GM19351 (cell line): ENCODE results near the gene HSPA12B.
"Not testable (repeated sequence)": the region's sequence is repeated elsewhere in the genome, so short reads cannot be mapped to it uniquely, and the experiment has no call there.

Source experiments
- ATAC-seq: cut with Tn5 transposase; IDR thresholded peaks from one replicate; pipeline ENCODE4 v1.9.1; 2021; ENCODE audit warnings: mild to moderate bottlenecking, moderate library complexity; ENCODE audit not compliant: unreplicated experiment

The HSPA12B gene

GRCh38 chr20:3785240-3786125, 53.0 kb downstream of the HSPA12B start:
- no peak for ATAC-seq

- ATAC-seq = peak; percentile 29
These were observed 53.6 kb downstream of the HSPA12B start for GRCh38 chr20:3786126-3786484.

GRCh38 chr20:3786665-3787323, 54.3 kb downstream of the HSPA12B start, which contains the start of gene CENPB:
Gene CENPB (minus strand): TSS chr20:3786740. CDS start chr20:3786483, 257 bp downstream.
- ATAC-seq = peak; percentile 83

GRCh38 chr20:3787324-3788014, 55.0 kb downstream of the HSPA12B start:
- ATAC-seq = no peak

- no peak for ATAC-seq
These were observed 56.2 kb downstream of the HSPA12B start for GRCh38 chr20:3788685-3789155.

- not testable (repeated sequence) for ATAC-seq
These were observed 56.7 kb downstream of the HSPA12B start for GRCh38 chr20:3789201-3789600.

- not testable (repeated sequence) for ATAC-seq
These were observed 61.7 kb downstream of the HSPA12B start for GRCh38 chr20:3794168-3794567.

- no peak for ATAC-seq
These were observed 62.4 kb downstream of the HSPA12B start for GRCh38 chr20:3794701-3795420.

- peak; percentile 73 for ATAC-seq
These were observed 63.3 kb downstream of the HSPA12B start, which contains the start of gene CDC25B for GRCh38 chr20:3795511-3796468. Gene CDC25B (plus strand): TSS chr20:3796310. CDS start chr20:3796532, 222 bp downstream.

GRCh38 chr20:3796477-3797225, 64.2 kb downstream of the HSPA12B start:
- ATAC-seq = peak; percentile 2

- no peak for ATAC-seq
These were observed 64.7 kb downstream of the HSPA12B start for GRCh38 chr20:3797226-3797545.

GRCh38 chr20:3797592-3798372, 65.3 kb downstream of the HSPA12B start:
- ATAC-seq = no peak

- ATAC-seq = no peak
These were observed 65.9 kb downstream of the HSPA12B start for GRCh38 chr20:3798373-3798768.

GRCh38 chr20:3798908-3799248, 66.4 kb downstream of the HSPA12B start:
- ATAC-seq = no peak

- no peak for ATAC-seq
These were observed 67.9 kb downstream of the HSPA12B start for GRCh38 chr20:3800256-3800877.

- no peak for ATAC-seq
These were observed 68.4 kb downstream of the HSPA12B start for GRCh38 chr20:3800878-3801260.

- ATAC-seq = no peak
These were observed 68.8 kb downstream of the HSPA12B start for GRCh38 chr20:3801299-3801698.

GRCh38 chr20:3801846-3802245, 69.4 kb downstream of the HSPA12B start:
- no peak for ATAC-seq
